Fibroblast of mammary gland (primary cell): Measurements from ENCODE around the gene MYO15A.
A peak's percentile ranks its signal among the peaks of the same experiment; 100 is the strongest.

ENCODE experiments used
- DNase-seq: peaks from one replicate; pipeline ENCODE4 v3.0.0-alpha.2; 2010; ENCODE audit warnings: low read depth
- H3K4me3 ChIP-seq: 2 replicates; pipeline ENCODE4 v1.5.1; 2011; ENCODE audit warnings: low read depth, mild to moderate bottlenecking, low read length, moderate library complexity; ENCODE audit not compliant: control insufficient read depth
- CTCF ChIP-seq: conservative IDR thresholded peaks from 2 replicates; pipeline ENCODE4 v1.5.1; 2011; ENCODE audit warnings: low read depth, low read length, inconsistent platforms; ENCODE audit not compliant: control insufficient read depth, insufficient read depth

Gene MYO15A

GRCh38 chr17:18070861-18071340 is 37.7 kb upstream of the MYO15A start:
- H3K4me3 ChIP-seq: peak overlapping the region; percentile 24

GRCh38 chr17:18071751-18072150 is 36.8 kb upstream of the MYO15A start:
- TF ChIP-seq CTCF: no peak
- no peak for DNase-seq
- H3K4me3 ChIP-seq: no peak overlapping the region

More at GRCh38 chr17:18070861-18071340, 37.7 kb upstream of the MYO15A start:
- no peak for TF ChIP-seq CTCF
- peak; percentile 47 for DNase-seq

- peak; percentile 12 for DNase-seq
- TF ChIP-seq CTCF: no peak
- H3K4me3 ChIP-seq: no peak overlapping the region
These were observed 33.8 kb upstream of the MYO15A start for GRCh38 chr17:18074566-18075272.

- TF ChIP-seq CTCF: no peak
- H3K4me3 ChIP-seq: no peak overlapping the region
- DNase-seq: peak; percentile 27
These were observed 31.6 kb upstream of the MYO15A start for GRCh38 chr17:18076936-18077335.

- no peak for TF ChIP-seq CTCF
These were observed 29.0 kb upstream of the MYO15A start for GRCh38 chr17:18079543-18079942.

GRCh38 chr17:18084256-18084655 is 24.3 kb upstream of the MYO15A start:
- no peak for TF ChIP-seq CTCF
- DNase-seq: no peak
- no peak overlapping the region for H3K4me3 ChIP-seq

More at GRCh38 chr17:18079543-18079942, 29.0 kb upstream of the MYO15A start:
- DNase-seq: no peak
- no peak overlapping the region for H3K4me3 ChIP-seq
